Hepatocyte (in vitro differentiated cells): ENCODE results near the gene EAF2.

Experiments
- EZH2 ChIP-seq: fragments of 200-600 bp; sonication (generic); IDR thresholded peaks from 2 replicates; pipeline ENCODE4 v1.6.1; 2016; ENCODE audit warnings: antibody characterized with exemption, mild to moderate bottlenecking, borderline replicate concordance
- EZH2phosphoT487 ChIP-seq: fragments of 200-600 bp; sonication (generic); IDR thresholded peaks from one replicate; pipeline ENCODE4 v1.6.1; 2018; ENCODE audit warnings: antibody characterized with exemption, mild to moderate bottlenecking, low read depth, moderate library complexity; ENCODE audit not compliant: unreplicated experiment, severe bottlenecking
- TF ChIP-seq, protein P1 (sequence below): fragments of 200-600 bp; sonication (generic); IDR thresholded peaks from 2 replicates; pipeline ENCODE4 v1.5.1; 2016; ENCODE audit warnings: antibody characterized with exemption, mild to moderate bottlenecking; ENCODE audit not compliant: poor library complexity

DNA sequence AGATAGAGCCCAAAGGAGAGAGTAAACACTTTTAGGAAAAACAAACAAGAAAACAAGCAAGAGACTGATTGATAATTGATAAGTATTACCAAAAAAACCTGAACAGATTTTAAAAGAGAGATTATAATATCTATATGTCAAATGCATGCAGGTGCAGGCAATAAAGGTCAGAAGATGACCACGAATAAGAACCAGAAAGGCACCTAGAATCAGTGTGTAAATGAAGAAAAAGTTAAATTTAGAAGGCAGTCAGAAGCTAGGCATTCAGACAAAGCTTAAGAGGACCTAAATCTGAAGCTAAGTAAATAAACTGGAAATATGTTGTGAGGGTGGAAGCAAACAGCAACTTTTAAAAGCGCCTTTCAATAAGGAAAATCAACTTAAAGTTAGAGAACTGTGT lies 16.4 kb upstream of the EAF2 start:
- TF ChIP-seq EZH2phosphoT487 (no peak), EZH2 (no peak)
- TF ChIP-seq, protein P1, sequence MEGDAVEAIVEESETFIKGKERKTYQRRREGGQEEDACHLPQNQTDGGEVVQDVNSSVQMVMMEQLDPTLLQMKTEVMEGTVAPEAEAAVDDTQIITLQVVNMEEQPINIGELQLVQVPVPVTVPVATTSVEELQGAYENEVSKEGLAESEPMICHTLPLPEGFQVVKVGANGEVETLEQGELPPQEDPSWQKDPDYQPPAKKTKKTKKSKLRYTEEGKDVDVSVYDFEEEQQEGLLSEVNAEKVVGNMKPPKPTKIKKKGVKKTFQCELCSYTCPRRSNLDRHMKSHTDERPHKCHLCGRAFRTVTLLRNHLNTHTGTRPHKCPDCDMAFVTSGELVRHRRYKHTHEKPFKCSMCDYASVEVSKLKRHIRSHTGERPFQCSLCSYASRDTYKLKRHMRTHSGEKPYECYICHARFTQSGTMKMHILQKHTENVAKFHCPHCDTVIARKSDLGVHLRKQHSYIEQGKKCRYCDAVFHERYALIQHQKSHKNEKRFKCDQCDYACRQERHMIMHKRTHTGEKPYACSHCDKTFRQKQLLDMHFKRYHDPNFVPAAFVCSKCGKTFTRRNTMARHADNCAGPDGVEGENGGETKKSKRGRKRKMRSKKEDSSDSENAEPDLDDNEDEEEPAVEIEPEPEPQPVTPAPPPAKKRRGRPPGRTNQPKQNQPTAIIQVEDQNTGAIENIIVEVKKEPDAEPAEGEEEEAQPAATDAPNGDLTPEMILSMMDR: no peak
